Measurements from ENCODE around the gene DLL1.
"Not testable (repeated sequence)": the region's sequence is repeated elsewhere in the genome, so short reads cannot be mapped to it uniquely, and the experiment has no call there.

Gene DLL1, protein sequence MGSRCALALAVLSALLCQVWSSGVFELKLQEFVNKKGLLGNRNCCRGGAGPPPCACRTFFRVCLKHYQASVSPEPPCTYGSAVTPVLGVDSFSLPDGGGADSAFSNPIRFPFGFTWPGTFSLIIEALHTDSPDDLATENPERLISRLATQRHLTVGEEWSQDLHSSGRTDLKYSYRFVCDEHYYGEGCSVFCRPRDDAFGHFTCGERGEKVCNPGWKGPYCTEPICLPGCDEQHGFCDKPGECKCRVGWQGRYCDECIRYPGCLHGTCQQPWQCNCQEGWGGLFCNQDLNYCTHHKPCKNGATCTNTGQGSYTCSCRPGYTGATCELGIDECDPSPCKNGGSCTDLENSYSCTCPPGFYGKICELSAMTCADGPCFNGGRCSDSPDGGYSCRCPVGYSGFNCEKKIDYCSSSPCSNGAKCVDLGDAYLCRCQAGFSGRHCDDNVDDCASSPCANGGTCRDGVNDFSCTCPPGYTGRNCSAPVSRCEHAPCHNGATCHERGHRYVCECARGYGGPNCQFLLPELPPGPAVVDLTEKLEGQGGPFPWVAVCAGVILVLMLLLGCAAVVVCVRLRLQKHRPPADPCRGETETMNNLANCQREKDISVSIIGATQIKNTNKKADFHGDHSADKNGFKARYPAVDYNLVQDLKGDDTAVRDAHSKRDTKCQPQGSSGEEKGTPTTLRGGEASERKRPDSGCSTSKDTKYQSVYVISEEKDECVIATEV

DNA sequence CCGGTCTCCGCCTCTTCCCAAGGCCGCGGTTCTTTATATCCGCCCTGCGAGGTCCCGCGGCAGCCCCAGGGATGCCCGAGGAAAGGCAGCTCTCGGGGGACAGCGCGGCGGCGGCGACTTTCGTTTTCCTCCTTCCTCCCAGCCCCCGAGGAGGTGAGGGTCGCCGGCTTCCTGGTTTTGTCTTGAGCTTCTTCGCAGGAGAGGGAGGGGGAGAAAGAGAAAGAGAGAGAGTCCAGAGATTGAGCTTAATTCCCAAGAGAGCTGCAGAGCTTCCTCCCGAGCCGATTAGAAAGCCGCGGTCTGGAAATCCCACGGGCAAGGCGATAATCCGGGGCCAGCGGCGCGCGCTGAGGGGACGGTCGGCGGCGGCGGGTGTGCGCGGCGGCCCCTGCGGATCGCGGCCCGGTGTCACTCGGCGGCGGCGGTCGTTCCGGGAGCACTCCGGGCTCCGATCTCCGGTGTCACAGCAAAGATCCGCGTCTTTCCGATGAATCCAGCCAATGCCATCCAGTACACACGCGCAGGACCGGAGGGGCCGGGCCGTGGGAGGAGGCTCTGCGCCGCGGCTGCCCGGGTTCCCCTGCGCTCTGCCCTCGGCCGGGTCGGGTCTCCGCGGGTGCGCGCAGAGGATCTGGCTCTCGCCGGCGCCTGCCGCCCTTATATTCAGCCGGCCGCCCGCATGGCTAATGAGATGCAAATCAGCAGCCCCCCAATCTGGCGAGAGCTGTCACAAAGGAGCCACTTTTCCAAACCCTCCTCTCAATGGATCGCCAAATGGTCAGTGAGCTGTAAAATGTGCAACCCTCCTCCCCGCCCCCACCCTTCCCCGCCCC, at the start of gene DLL1:
Gene DLL1, minus strand, starts transcription at position 783 of the 833 bp plus-strand sequence. CDS start 939 bp downstream, outside the sequence.
- no peak for DNase-seq (ENCODE audit: low read depth in 2 of 2, low spot score in 1 of 2)

DNA sequence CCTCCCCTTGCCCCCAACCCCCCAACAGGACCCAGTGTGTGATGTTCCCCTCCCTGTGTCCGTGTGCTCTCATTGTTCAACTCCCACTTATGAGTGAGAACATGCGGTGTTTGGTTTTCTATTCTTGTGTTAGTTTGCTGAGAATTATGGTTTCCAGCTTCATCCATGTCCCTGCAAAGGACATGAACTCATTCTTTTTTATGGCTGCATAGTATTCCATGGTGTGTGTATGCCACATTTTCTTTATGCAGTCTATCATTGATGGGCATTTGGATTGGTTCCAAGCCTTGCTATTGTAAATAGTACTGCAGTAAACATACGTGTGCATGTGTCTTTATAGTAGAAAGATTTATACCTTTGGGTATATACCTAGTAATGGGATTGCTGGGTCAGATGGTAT, 44.3 kb upstream of the DLL1 start:
- not testable (repeated sequence) for DNase-seq (ENCODE audit: low read depth in 2 of 2, low spot score in 1 of 2)

DNA sequence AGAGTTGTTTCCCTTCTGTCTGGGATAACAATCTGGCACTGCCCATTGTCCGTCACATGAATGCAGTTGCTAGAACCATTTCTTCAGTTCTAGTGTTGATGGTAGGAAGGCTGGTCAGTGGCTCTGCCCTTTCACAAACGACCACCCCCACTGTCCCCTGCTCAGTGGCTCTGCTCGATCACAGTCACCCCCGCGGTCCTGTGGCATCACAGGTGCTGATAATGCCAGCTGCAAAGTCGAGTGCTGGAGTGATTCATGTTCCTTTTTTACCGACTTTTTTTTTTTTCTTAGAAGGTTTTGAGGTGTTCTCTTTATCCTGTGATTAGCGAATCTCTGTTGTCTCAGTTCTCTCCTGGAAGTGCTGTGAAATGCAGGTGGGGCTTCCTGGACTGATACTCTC, 38.4 kb upstream of the DLL1 start:
- DNase-seq (ENCODE audit: low read depth in 2 of 2, low spot score in 1 of 2), result no peak

DNA sequence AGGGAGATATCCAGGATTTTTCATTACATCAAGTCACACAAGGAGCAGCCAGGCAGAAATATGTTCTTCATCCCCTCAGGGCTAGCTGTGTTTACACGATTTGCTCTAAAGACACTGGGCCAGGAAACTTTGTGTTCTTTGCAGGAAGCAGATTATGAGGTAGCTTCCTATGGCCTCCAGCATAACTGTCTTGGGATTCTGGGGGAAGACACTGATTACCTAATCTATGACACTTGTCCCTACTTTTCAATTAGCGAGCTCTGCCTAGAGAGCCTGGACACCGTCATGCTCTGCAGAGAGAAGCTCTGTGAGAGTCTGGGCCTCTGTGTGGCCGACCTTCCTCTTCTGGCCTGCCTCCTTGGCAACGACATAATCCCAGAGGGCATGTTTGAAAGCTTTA, 26.8 kb upstream of the DLL1 start:
- no peak for DNase-seq (ENCODE audit: low read depth in 2 of 2, low spot score in 1 of 2)

GRCh38 chr6:170317076-170317475, 26.2 kb upstream of the DLL1 start:
- no peak for DNase-seq (ENCODE audit: low read depth in 2 of 2, low spot score in 1 of 2)

DNA sequence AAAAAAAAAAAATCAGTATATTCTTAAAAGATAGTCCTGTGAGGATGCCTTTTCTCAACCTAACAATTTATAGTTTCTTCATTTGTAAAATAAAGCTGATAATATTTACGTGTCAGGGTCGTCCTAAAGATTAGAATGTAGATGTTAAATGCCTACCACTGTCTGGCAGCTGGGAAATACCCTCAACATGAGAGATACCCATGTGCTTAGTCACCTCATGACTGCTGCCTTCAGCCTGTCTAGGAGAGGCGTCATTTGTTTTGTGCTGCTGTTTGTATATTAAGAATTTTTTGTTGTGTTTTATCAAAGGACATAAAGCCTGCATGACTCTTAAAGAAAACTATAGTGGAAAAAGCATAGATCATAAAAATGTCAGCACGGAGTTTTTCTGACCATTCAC, 25.2 kb upstream of the DLL1 start:
- no peak for DNase-seq (ENCODE audit: low read depth in 2 of 2, low spot score in 1 of 2)

DNA sequence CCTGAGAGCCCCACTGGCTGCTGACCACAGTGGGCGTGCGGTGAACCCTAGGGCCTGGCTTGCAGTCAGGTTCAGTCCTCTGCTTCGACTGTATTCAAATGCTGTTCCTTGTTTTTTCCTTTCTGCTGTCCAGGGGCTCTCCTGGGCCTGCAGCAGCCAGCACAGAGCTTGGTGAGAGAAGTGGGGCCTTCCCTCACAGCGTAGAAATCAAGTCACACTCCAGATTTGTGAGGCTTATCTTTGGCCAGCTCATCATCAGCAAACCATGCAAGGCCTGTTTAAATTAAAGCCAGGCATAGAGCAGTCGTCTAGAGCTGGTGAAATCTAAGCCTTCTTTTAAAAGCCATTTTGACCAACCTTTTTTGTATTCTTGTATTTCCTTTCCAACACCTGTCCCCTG, 24.1 kb upstream of the DLL1 start:
- no peak for DNase-seq (ENCODE audit: low read depth in 2 of 2, low spot score in 1 of 2)

DNA sequence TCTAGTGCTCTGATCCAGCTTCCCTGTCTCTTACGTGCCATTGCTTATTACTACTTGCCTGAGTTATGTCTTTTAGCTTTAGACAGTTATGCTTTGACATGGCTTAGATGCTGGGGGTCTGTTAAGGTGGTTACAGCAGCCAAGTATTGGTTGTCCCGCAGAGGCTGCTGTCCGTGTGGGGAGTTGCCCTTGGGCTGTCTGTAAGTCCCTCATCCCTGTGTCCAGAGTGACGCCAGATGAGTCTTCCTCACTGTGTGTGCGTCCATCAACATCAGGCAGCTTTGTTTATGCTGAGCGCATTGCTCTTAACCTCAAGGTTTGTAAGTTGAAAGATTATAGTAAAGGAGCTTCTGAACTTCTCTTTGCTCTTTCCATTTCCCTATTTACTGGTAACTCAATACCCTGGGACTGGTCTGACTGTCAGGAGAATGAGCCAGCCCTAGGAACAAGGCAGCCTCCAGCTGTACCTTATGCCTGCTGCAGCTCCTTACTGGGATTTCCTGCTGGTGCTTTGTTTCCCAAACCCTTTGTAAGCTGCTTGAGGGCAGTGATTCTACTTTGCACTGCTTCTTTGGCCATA, 22.9 kb upstream of the DLL1 start:
- DNase-seq (ENCODE audit: low read depth in 2 of 2, low spot score in 1 of 2), result no peak

GRCh38 chr6:170312876-170313275, 22.0 kb upstream of the DLL1 start:
- DNase-seq (ENCODE audit: low read depth in 2 of 2, low spot score in 1 of 2), result no peak

GRCh38 chr6:170311696-170312095, 20.8 kb upstream of the DLL1 start:
- no peak for DNase-seq (ENCODE audit: low read depth in 2 of 2, low spot score in 1 of 2)

DNA sequence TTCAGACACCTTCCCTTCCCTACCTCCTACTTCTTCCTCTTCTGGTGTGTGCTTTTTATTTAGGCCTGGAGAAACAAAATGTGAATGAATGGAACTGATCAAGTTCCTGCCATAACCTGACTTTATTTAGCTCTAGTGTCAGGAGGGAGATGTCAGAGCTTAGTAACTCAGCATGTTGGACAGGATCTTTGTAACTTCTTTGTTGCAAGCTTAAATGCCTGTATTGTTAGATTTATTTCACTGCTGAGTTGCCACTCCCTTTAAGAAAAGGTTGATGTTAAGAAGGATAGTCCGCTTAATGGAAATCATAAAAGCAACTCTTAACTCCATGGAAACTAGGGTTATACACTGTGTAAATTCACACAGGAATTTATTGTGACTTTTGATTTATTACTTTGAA, 17.9 kb upstream of the DLL1 start:
- no peak for DNase-seq (ENCODE audit: low read depth in 2 of 2, low spot score in 1 of 2)

DNA sequence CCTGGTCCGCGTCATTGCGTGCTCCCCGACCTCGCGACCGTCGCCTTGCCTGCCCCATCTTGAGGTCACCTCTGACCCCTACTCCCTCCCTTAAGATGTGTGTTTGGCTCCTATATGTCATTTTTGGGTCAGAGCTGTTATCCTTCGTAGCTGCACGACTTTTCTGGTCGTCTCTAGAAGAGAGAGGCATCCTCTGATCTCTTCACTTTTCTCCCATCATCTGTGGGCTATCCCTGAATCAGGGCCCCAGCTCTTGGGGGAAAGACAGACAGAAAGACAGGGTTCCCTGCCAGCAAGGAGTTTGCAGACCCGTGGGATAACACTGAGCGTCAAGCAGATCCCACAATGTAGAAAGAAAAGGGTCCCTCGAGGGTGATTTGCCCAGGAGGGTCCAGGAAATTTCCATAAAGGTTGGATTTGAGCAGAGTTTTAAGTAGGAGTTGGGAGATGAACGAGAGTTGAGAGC, 16.2 kb upstream of the DLL1 start:
- DNase-seq (ENCODE audit: low read depth in 2 of 2, low spot score in 1 of 2), result no peak

DNA sequence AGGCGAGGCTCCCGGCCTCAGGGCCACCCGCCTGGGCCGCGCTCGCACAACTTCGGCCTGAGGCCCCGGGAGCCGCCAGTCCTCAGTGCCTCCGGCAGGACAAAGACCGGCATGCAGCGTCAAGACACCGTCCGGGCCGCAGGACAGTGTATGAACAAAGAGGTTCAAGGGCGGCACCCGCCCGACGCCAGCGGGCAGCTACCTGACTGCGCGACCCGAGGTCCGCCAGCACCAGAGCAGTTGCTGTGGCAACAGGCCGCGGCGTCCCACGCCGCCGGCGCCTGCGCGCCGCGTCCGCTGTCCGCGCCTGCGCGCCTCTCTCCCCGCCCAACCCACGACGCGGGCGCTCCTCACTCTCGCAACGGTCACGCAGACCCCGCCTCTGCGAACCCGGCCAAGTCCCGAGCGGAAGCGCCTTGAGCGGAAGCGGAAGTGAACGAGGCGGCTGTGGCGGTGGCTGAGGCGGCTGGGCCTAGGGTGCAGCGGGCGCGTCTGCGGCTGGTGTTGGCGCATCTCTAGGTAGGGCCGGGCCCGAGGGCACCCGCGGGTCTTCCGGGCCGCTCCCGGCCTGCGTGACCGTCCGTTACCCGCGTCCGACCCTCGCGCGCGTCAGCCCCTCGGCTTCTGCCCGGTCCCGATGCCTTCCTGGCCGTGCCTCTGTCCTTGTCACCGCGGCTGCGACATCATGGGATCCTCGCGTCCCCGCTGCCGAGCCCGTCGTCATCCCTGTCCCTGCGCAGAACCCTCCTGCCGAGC, 15.6 kb upstream of the DLL1 start, which contains the start of gene FAM120B:
Gene FAM120B, plus strand, starts transcription at position 435 of the 756 bp plus-strand sequence. CDS start 10,633 bp downstream, outside the sequence.
- peak; percentile 85 to 93 for DNase-seq (ENCODE audit: low read depth in 2 of 2, low spot score in 1 of 2)

- no peak for DNase-seq (ENCODE audit: low read depth in 2 of 2, low spot score in 1 of 2)
Observed at GRCh38 chr6:170305805-170306323, 15.0 kb upstream of the DLL1 start.

DNA sequence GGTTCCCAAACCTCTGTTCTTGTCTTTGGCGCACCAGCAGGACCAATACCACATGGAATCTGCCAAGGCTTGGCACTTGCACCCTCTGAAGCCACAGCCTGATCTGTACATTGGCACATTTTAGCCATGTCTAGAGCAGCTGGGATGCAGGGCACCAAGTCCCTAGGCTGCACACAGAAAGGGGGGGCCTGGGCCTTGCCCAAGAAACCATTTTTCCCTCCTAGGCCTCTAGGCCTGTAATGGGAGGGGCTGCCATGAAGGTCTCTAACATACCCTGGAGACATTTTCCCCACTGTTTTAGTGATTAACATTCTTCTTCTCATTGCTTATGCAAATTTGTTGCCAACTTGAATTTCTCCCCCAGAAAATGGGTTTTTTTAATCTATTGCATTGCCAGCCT, 10.3 kb upstream of the DLL1 start:
- DNase-seq (ENCODE audit: low read depth in 2 of 2, low spot score in 1 of 2), result no peak

DNA sequence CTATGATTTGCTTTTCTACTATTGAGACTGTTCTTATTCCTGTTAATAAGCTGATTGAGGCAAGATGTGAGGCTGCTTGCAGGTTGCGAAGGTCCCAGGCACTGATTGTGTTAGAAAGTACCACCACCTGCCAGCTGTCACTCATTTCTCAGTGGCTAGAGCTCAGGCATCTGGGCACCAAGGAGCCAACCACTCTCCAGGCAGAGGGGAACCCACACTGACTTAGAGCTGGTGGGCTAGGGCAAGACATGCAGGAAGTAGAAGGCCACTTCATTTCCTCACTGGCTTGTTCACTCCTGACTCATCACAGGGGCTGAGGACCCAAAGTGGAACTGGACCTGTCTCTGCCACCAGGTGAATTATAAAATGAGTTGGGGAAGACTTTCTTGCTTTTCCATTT, 7.8 kb upstream of the DLL1 start:
- no peak for DNase-seq (ENCODE audit: low read depth in 2 of 2, low spot score in 1 of 2)

GRCh38 chr6:170297576-170298330, 6.9 kb upstream of the DLL1 start:
- no peak for DNase-seq (ENCODE audit: low read depth in 2 of 2, low spot score in 1 of 2)

- DNase-seq (ENCODE audit: low read depth in 2 of 2, low spot score in 1 of 2), result no peak
Observed at GRCh38 chr6:170296746-170297575, 6.1 kb upstream of the DLL1 start.

DNA sequence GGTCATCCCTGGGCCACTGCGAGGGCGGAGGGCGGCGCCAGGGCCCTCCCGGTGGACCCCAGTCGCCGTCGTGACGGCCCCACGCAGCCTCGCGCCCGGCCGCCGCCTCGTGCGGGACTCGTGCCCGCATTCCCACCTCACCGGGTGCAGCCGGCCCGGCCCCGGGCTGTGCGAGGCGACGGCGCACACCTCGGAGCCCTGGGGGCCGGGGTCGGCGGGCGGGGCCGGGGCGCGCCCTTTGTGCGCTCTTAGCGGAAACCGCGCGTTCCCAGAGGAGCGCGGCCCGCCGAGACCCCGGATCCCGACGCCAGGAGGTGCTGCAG, 5.5 kb upstream of the DLL1 start:
- no peak for DNase-seq (ENCODE audit: low read depth in 2 of 2, low spot score in 1 of 2)

All from stimulated activated CD8-positive, alpha-beta memory T cell treated with anti-CD3 and anti-CD28 coated beads, Interleukin-4, amount 100 ng/mL, for 1 hour (primary cell).